HS-5 (cell line): ENCODE measurements around the gene NFKB1.
"Not testable (repeated sequence)": the region's sequence is repeated elsewhere in the genome, so short reads cannot be mapped to it uniquely, and the experiment has no call there.

Experiments
- DNase-seq: peaks from one replicate; pipeline ENCODE4 v3.0.0-alpha.2; 2012; ENCODE audit warnings: low read depth

The NFKB1 gene

DNA sequence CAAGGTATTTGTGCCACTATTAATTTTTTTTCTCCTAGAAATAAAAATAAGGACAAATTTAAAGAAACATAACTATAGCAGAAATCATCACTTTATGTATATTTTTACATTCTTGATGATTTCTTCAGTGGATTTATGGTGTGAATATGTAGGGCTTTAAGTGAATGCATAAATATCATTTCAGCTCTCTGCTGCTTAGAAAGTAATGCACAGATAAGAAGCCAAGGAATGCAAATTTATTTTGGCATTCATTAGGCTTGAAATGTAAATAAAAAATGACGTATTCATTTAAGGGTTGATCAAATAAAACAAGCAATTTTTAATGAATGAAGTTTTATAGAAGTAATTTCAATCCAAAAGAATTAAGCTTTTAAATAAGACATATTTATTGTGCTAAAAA is 66.3 kb downstream of the NFKB1 start:
- DNase-seq = no peak

DNA sequence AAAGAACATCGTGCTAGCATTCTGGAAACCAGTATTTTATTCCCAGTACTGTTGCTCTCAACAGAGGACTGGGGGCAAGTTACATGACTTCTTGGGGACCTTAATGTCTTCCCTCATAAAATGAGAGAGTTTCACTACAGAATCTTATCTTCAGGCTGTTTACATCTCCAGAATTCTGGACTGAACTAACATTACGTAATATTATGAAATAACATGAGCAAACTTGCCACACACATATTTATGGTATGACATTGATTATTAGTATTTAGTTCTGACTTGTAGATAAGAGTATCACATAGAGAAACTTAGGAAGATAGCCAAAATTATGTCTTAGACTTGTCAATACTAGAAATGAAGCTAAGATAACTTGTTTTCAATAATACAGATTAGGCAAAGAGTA is 68.0 kb downstream of the NFKB1 start:
- DNase-seq = no peak

DNA sequence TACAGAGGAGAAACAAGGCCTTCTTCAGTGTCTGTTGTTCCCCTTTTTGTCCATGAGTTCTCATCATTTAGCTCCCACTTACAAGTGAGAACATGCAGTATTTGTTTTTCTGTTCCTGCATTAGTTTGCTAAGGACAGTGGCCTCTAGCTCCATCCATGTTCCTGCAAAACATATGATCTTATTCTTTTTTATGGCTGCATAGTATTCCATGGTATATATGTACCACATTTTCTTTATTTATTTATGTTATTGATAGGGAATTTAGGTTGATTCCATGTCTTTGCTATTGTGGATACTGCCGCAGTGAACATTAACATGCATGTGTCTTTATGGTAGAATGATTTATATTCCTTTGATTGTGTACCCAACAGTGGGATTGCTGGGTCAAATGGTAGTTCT is 69.1 kb downstream of the NFKB1 start:
- DNase-seq = not testable (repeated sequence)

DNA sequence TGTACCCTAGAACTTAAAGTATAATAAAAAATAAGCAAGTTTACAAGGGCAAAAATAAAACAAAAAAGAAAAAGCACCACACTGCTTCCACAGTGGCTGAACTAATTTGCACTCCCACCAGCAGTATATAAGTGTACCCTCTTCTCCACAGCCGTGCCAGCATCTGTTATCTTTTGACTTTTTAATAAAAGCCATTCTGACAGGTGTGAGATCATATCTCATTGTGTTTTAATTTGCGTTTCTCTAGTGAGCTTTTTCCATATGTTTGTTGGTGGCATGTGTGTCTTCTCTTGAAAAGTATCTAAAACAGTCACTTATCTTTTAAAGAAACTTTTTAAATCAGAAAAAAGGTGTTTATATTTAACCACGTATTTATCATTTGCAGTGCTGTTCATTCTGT is 71.3 kb downstream of the NFKB1 start:
- DNase-seq = no peak

DNA sequence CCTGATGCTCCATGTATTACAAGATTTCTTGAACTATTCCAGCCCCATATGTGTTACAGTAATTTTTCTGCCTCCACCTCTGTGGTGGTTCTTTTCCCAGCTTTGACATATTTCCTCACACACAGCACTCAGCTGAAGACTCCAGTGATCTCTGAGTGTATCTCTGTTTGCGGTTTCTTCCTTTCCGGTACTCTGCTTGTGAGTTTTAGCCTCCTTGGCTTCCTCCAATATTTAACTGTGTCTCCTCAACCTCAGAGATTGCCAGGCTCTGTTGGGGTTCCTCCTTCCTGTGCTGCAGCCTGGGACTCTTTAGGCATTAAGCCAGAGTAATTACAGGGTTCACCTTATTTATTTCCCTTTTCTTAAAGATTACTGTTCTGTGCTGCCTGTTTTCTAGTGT is 73.2 kb downstream of the NFKB1 start:
- no peak for DNase-seq

DNA sequence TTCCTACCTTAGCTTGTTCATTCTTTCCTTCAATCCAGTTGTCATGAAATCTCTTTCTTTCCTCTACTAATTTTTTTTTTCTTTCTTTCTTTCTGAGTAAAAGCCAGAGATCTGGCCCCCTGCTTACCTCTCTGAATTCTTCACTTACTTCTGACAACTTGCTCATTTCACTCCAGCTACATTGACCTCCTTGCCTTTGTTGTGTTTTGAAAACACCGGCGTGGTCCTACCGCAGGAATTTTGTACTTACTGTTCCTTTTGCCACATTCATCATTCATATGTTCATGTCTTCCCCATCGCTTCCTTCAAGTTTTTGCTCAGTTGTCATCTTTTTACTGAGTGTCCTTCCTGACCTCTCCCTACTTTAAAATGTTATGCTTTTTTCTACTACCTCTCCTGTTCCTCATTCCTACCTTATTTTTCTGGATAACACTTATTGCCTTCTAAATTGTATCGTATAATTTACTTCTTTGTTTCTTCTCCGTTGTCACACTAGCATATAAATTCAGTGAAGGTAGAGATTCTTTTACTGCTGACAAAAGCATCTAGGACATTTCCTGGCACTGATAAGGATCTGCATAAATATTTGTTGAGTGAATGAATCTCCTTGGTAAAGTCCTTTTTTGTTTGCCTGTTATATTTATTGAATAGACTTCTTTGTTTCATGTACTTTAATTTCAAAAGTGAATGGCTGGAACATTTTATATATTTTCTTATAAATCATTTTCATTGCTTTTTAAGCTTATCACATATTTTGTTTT is 74.4 kb downstream of the NFKB1 start:
- no peak for DNase-seq

DNA sequence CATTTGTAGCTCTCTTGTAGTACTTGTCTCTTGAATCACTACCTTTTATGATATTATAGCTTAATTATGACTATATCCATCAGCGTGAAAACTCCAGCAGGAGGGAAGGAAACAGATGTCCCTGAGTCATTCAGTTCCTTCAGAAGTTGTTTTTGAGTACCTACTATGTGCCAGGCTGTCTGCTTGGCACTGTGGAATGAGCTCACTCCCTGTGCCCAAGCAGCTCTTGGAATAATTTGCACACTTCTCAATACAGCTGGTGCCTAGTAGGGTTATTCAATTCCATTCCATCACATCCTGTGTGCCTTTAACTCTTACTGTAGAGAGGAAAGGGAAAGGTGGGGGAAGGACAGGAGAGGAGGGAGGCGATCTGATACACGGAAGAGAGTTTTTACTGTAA is 77.1 kb downstream of the NFKB1 start:
- DNase-seq = no peak

DNA sequence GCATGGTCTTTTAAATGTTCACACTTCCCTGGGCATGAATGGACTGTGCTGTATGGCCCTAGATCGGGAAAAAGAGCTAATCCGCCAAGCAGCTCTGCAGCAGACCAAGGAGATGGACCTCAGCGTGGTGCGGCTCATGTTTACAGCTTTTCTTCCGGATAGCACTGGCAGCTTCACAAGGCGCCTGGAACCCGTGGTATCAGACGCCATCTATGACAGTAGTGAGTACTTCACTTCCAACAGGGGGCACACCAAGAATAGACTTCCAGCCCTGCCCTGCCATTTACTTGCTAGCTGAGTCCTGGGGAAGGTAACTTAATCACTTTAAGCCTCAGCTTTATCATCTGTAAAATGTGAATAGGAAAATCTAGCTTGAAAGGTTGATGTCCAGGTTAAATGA is 77.7 kb downstream of the NFKB1 start:
- DNase-seq = no peak

DNA sequence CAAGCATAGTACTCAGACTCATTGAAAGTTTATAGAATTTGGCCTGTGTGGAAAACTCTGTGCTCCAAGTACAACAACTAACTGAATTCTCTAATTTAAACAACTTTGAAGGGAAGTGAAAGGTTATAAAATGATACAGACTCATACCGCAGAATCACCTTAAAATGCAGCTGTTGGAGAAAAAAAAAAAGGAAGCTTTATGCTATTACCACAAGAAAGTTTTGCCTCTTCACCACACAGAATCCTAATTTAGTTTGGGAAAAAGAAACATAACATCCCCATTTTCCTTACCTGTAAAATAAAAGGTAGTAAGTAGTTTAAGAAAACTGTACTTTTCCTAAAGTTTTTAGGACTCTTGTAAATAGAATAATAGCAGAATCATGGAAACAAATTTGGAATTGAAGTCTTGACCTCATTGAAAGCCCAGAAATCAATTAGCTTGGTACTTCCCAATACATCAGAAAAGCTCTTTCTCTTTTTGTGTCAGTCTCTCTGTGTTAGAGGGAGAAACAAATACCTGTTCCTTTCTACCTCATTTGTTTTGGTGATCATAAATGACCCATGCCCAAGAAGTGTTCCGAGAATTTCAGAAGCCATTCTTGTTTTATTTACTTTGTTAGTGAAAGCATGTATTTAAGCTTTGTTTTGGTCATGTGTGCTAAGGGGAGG is 78.8 kb downstream of the NFKB1 start:
- no peak for DNase-seq

DNA sequence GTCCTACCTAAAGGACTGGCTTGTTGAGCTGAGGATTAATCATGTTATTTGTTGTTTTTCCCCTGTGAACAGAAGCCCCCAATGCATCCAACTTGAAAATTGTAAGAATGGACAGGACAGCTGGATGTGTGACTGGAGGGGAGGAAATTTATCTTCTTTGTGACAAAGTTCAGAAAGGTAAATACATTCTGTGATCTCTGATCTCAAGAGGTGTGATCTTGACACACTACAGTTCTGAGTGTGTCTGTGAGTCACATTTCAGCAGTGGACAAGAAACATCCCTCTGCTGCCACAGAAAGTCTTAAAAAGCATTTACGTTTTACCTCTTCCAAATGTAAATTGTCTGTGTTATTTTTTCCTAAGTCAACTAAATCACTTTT is 79.3 kb downstream of the NFKB1 start:
- DNase-seq = no peak

DNA sequence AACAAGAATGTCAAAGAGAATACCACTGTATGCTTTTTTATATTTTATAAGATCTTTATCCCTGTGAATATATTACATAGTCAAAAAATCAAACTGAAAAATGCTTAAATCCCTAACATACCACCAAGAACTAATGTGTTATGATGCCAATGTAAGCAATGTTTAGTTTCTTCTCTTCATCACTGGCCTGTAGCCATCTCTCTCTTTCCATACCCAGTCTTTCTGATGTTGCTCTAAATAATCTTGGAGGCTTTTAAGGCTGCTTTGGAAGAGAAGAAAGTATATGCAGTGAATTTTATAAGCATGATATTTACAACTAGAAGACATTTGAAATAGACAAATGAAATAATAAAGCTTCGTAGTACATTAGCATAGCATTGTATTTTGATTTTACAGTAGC is 82.9 kb downstream of the NFKB1 start:
- DNase-seq = no peak

DNA sequence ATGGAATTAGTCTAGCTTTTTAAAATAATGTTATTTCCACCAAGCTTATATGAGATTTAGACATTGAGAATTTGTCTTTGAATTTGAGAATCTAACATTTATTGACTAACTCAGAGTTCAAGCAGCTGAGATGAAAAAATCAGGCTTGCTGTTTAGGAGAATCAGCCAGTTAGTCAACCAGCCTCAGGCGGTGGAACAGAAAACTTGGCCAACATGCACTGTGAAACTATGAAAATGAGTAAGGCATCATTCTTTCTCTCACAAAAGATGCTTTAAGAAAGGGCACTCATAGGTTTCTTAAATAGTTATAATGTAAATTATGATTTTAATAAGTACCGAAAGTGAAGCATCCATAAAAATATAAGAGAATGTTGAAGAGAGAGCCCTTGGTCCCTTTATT is 84.2 kb downstream of the NFKB1 start:
- no peak for DNase-seq

DNA sequence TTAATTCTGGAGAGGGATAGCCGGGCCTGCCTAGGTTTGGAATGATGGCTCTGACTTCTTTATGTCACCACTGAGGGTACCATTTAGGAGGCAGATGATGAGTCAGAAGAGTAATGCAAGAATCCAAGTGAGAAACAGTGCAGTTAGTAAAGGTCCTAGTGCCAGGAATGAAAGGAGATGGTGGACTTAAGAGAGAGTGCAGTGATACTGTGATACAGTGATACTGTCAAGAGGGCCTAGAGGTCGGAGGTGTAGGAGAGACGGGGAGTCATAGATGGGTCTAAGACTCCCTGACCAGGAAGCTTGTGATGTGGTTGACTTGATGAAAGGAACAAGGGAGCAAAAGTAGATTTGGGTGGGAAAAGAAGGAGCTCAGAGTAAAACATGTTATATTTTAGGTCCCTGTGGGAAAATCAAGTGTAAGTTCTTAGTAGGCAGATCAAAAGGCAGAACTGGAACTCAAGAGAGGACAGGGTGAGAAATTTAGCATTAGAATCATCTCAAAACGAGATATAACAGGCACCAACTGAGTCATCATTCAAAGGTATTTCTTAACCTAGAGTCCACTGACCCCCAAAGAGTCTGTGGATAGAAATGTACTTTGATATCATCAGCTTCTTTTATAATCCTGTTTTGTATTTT is 85.0 kb downstream of the NFKB1 start:
- DNase-seq = no peak

DNA sequence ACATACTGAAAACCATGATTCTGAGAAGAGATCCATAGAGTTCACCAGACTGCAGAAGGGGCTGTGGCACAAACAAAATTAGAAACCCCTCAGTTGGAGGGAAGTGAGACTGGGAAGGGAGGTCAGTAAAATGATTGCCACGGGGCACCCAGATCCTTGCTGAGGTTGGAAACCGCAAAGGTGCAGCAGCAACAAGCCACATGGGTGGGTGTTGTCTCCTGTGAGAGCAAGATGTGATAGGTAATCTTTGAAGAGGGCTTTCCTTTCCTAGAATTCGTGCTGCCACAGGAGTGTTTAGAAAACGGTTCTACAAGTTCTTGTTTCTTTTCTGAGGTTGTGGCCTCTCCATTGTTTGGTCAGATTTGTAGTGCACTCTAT is 85.5 kb downstream of the NFKB1 start:
- no peak for DNase-seq

DNA sequence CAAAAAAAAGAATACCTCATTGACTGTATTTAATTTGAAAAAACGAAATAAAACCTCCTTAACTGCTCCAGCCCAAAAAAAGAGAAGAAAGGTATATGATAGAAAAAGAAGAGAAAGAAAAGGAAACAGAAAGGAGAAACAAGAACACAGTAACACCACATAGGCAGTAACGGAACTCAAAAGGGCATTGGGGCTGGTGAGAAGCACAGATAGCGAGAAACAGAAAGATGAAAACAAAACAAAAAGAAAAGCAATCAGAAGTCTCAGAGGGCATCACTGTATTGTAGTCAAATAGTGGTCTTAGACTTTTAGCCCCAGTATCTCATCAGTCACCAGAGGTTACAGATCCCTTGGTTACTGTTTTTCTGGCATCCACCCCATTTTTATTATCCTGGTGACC is 88.6 kb downstream of the NFKB1 start:
- no peak for DNase-seq

DNA sequence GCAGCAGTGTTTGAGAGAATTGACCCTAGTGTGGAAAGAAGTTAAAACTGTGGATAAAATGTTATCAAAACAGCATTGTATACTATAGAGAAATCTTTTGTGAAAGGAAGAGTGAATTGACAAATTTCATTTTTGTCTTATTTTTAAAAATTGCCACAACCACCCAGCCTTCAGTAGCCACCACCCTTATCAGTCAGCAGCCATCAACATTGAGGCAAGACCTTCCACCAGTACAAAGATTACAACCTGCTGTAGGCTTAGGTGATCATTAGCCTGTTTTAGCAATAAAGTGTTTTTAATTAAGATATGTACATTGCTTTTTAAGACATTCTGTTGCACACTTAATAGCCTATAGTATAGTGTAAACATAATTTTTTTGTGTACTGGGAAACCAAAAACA is 91.1 kb downstream of the NFKB1 start:
- no peak for DNase-seq

DNA sequence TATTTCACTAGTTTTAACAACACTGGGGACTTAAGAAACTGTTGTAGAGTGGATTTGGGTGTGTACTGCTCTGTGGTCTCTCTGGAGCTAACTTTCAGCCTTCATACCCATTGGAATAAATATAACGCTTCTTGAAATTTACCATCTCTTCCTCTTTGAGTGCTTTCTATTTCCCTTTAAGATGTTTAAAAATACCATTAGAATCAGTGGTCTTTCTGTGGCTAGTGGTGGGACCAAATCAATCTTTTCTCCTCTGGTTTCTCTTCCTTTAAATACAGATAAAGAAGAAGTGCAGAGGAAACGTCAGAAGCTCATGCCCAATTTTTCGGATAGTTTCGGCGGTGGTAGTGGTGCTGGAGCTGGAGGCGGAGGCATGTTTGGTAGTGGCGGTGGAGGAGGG is 92.0 kb downstream of the NFKB1 start:
- DNase-seq = no peak

DNA sequence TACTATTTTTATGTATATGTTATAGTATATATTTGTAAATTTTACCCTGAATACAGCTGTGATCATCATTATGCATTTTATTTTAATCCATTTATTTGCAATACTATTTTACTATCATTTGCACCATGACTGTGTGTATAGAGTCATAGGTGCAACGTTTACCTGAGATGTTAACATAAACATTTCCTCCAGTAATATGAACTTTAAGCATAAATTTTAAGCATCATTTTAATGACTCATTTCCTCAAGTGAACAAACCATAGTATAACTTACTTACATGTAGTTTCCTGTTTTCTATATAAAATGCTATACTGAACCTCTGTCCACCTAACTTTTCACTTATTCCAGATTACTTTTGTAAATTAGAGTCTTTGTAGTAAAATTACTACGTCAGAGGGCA is 92.8 kb downstream of the NFKB1 start:
- DNase-seq = no peak

DNA sequence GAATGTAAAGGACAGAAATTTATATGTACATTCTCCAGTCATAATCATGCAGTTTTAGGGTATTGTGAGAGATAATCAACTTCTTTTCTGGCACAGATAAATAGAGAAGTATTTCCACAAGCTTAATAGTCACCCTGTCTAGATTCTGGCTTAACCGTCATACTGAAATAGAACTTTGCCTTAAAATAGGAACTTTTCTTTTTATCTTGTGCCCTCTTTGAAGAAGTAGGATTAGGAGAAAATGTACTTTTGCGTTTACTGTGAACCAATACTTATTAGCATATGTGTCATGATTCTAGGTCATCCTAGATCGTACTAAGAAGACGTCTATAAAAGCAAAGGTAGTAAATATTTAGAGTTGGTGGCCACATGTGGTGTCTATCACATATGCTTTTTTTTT is 95.4 kb downstream of the NFKB1 start:
- DNase-seq = no peak

DNA sequence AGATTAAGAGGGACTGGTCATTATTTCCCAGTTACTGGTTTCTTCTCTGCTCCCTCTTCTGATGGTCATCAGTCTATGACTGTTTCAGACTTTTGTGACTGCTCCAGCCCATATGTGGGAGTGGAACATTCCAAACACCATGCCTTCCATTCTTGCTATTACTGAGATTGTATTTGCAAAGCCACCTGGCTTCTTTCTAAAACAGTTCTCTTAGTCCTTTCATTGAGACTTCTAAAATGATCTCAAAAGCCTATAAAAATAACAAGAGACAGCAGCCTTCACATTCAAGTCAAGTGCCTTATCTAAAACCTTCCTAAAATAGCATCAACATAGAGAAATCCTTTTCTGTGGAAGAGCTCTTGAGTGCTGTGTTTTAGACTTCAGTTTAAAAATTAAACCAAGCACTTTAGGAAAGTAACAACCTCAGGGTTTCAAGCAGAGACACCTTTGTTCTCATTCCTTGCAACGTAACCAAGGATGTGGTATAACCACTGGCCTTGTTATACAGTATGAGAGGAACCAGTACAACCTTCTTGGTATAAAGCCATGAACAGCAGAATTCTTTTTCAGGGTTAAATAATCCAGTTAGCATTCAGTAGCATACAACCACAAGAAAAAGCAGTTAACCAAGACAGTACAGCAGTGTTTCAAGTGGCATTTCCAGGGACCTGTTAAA is 97.1 kb downstream of the NFKB1 start:
- DNase-seq = no peak

DNA sequence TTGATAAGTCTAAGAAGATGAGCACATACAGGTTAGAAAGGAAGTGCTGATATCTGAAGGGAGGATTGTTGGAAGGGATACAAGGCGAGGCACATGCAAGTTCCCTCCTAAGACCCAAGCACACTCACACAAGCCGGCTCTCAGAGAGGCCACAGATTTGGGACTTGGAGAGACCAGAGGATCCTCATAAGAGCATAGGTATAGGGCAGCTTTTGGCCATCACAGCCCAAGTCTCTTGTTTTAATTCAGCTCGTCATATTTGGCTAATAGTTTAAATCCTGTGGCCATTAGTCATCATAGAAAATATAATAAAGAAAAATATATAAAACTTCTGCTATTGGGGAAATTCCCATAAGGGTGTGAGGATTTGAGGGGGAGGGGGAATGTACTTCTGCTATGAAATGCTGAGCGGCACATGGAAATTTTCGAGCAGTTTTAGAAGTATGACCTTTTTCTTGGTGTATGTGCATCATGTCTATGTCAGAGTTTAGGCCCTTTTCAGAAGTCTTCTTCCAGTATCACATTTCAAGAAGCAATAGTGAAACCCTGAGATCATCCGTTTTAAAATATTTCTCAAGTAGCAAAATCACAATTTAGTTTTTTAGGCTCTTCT is 97.7 kb downstream of the NFKB1 start:
- no peak for DNase-seq

DNA sequence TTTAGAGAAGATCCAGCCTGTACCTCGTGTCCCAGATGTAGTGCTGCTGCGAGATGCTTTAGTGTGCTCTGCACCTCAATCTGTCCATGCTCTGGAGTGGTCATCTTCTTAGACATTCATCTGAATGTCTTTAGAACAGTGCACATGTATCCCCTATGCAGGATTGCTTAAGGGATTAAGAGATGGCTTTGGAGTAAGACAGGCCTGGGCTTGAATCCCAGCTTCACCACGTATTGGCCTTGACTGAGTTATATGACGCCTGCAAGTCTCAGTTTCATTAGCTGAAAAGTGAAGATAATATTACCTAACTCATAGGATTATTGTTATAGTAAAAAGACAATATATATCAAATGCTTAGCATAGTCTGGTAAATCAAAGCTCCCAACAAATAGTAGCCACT is 98.3 kb downstream of the NFKB1 start:
- DNase-seq = no peak

DNA sequence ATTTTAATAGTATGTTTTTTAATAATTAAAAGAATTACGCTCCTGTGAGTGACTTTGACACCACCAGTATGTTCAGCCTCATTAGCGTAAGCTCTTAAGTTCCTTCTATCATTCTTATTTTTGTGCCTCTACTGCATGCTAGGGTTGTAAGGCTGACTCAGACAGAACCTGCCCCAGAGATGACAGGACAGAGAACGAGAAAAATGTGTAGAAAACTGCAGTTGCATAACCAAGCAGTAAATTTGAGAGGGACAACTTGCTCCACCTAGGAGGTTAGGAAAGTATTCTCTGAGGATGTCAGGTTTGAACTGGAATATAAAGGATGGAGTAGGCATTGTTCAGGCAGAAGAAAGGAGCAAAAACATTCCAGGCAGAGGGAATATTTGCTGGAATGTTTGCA is 98.7 kb downstream of the NFKB1 start:
- no peak for DNase-seq
